ENCODE measurements around the gene INPP5B.

GRCh38 chr1:37813529-37814145, 133.2 kb downstream of the INPP5B start:
- TF ChIP-seq, protein P1, sequence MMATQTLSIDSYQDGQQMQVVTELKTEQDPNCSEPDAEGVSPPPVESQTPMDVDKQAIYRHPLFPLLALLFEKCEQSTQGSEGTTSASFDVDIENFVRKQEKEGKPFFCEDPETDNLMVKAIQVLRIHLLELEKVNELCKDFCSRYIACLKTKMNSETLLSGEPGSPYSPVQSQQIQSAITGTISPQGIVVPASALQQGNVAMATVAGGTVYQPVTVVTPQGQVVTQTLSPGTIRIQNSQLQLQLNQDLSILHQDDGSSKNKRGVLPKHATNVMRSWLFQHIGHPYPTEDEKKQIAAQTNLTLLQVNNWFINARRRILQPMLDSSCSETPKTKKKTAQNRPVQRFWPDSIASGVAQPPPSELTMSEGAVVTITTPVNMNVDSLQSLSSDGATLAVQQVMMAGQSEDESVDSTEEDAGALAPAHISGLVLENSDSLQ (IDR thresholded peaks at IDR 0.05): no peak
- TF ChIP-seq FOXM1 (IDR thresholded peaks at IDR 0.05; ENCODE audit: borderline replicate concordance): no peak
- TF ChIP-seq SP1 (IDR thresholded peaks at IDR 0.05): no peak
- no peak for TF ChIP-seq ZNF384 (IDR thresholded peaks at IDR 0.05)
- TF ChIP-seq SUZ12 (IDR thresholded peaks at IDR 0.05): no peak
- TF ChIP-seq NFRKB (IDR thresholded peaks at IDR 0.05): no peak
- TF ChIP-seq ARNT (IDR thresholded peaks at IDR 0.05): no peak
- TF ChIP-seq TARDBP (IDR thresholded peaks at IDR 0.05): no peak
- TF ChIP-seq ELF4 (IDR thresholded peaks at IDR 0.05): no peak
